SU-DHL-6 (cell line): ENCODE measurements around the gene SFSWAP.

Experiments used
- CTCF ChIP-seq: fragments of 200-600 bp; sonication (generic); IDR thresholded peaks from one replicate; pipeline ENCODE4 v1.5.1; 2017; ENCODE audit warnings: antibody characterized with exemption, mild to moderate bottlenecking, low read length, moderate library complexity; ENCODE audit not compliant: insufficient read depth, poor library complexity, severe bottlenecking
- EZH2phosphoT487 ChIP-seq: fragments of 200-600 bp; sonication (generic), shearing (Covaris generic); conservative IDR thresholded peaks from 2 replicates; pipeline ENCODE4 v1.6.1; 2018; ENCODE audit warnings: mild to moderate bottlenecking, antibody characterized with exemption, low read length, moderate library complexity, mixed read lengths

GRCh38 chr12:131676544-131676943, 34.3 kb upstream of the SFSWAP start:
- TF ChIP-seq CTCF (no peak), EZH2phosphoT487 (no peak)
